Activated CD4-positive, alpha-beta T cell treated with anti-CD3 and anti-CD28 coated beads for 1 hour (primary cell): ENCODE measurements around the gene GPR55.
"Not testable (repeated sequence)": the region's sequence is repeated elsewhere in the genome, so short reads cannot be mapped to it uniquely, and the experiment has no call there.

Experiments used
- DNase-seq: peaks from one replicate; pipeline ENCODE4 v3.0.0-alpha.2; 2020

Gene GPR55

GRCh38 chr2:230949966-230950873 lies 25.2 kb upstream of the GPR55 start:
- DNase-seq: no peak

- DNase-seq: no peak
These were observed 22.9 kb upstream of the GPR55 start for GRCh38 chr2:230947908-230948365.

- DNase-seq: no peak
These were observed 22.2 kb upstream of the GPR55 start for GRCh38 chr2:230947235-230947576.

GRCh38 chr2:230946429-230947234 lies 21.6 kb upstream of the GPR55 start:
- DNase-seq: no peak

- DNase-seq: no peak
These were observed 19.8 kb upstream of the GPR55 start for GRCh38 chr2:230944757-230945372.

- DNase-seq: no peak
These were observed 19.1 kb upstream of the GPR55 start for GRCh38 chr2:230944123-230944653.

- DNase-seq: no peak
These were observed 18.2 kb upstream of the GPR55 start for GRCh38 chr2:230942920-230943896.

GRCh38 chr2:230942371-230942770 lies 17.3 kb upstream of the GPR55 start:
- DNase-seq: no peak

GRCh38 chr2:230941202-230942180 lies 16.4 kb upstream of the GPR55 start:
- no peak for DNase-seq

- no peak for DNase-seq
These were observed 15.4 kb upstream of the GPR55 start for GRCh38 chr2:230940471-230940815.

- DNase-seq: no peak
These were observed 14.8 kb upstream of the GPR55 start for GRCh38 chr2:230939691-230940470.

GRCh38 chr2:230939066-230939591 lies 14.1 kb upstream of the GPR55 start:
- no peak for DNase-seq

- no peak for DNase-seq
These were observed 13.5 kb upstream of the GPR55 start for GRCh38 chr2:230938516-230939065.

- no peak for DNase-seq
These were observed 13.1 kb upstream of the GPR55 start for GRCh38 chr2:230938098-230938497.

GRCh38 chr2:230937362-230937761 lies 12.3 kb upstream of the GPR55 start:
- no peak for DNase-seq

GRCh38 chr2:230936243-230936642 lies 11.2 kb upstream of the GPR55 start:
- not testable (repeated sequence) for DNase-seq

GRCh38 chr2:230935130-230935430 lies 10.0 kb upstream of the GPR55 start:
- no peak for DNase-seq

- DNase-seq: no peak
These were observed 9.4 kb upstream of the GPR55 start for GRCh38 chr2:230934231-230935129.
